HG03520 (cell line): ENCODE measurements around the gene MBP.

Experiments used
- ATAC-seq: cut with Tn5 transposase; IDR thresholded peaks from one replicate; pipeline ENCODE4 v1.9.1; 2021; ENCODE audit warnings: mild to moderate bottlenecking, moderate library complexity; ENCODE audit not compliant: unreplicated experiment

MBP gene

GRCh38 chr18:77013811-77014521 is 118.6 kb downstream of the MBP start:
- ATAC-seq = no peak

GRCh38 chr18:77012806-77013541 is 119.6 kb downstream of the MBP start:
- no peak for ATAC-seq

GRCh38 chr18:77012120-77012519 is 120.5 kb downstream of the MBP start:
- ATAC-seq = no peak

GRCh38 chr18:77009675-77010074 is 122.9 kb downstream of the MBP start:
- no peak for ATAC-seq

GRCh38 chr18:77008576-77009315 is 123.8 kb downstream of the MBP start:
- ATAC-seq = no peak

- ATAC-seq = no peak
These were observed 124.6 kb downstream of the MBP start for GRCh38 chr18:77008006-77008405.

- no peak for ATAC-seq
These were observed 125.3 kb downstream of the MBP start for GRCh38 chr18:77007251-77007650.

- no peak for ATAC-seq
These were observed 126.0 kb downstream of the MBP start for GRCh38 chr18:77006305-77007175.

- no peak for ATAC-seq
These were observed 126.9 kb downstream of the MBP start for GRCh38 chr18:77005651-77006195.

GRCh38 chr18:77004555-77005380 is 127.8 kb downstream of the MBP start:
- ATAC-seq = no peak

GRCh38 chr18:77003316-77003715 is 129.3 kb downstream of the MBP start:
- ATAC-seq = no peak

- ATAC-seq = no peak
These were observed 130.1 kb downstream of the MBP start for GRCh38 chr18:77002496-77002895.

GRCh38 chr18:77001979-77002378 is 130.6 kb downstream of the MBP start:
- no peak for ATAC-seq

GRCh38 chr18:77001041-77001440 is 131.5 kb downstream of the MBP start:
- no peak for ATAC-seq

GRCh38 chr18:77000527-77000926 is 132.1 kb downstream of the MBP start:
- no peak for ATAC-seq

GRCh38 chr18:76999077-76999476 is 133.5 kb downstream of the MBP start:
- ATAC-seq = no peak

GRCh38 chr18:76997951-76998808 is 134.4 kb downstream of the MBP start:
- no peak for ATAC-seq

- ATAC-seq = no peak
These were observed 136.2 kb downstream of the MBP start for GRCh38 chr18:76996429-76996828.

- no peak for ATAC-seq
These were observed 136.7 kb downstream of the MBP start for GRCh38 chr18:76995896-76996295.
